Measurements from ENCODE around the gene MLLT6. TPM values are rescaled to one million over a fixed set of nuclear protein-coding genes. Genes with fewer than 3 reads are reported as not detected.

MLLT6 gene
- total and polyA plus RNA-seq, 2 of the 13 experiments (the other 11 are each of a cell fraction or from before 2014, with no cell fraction given): 50.7 to 69.5 TPM

DNA sequence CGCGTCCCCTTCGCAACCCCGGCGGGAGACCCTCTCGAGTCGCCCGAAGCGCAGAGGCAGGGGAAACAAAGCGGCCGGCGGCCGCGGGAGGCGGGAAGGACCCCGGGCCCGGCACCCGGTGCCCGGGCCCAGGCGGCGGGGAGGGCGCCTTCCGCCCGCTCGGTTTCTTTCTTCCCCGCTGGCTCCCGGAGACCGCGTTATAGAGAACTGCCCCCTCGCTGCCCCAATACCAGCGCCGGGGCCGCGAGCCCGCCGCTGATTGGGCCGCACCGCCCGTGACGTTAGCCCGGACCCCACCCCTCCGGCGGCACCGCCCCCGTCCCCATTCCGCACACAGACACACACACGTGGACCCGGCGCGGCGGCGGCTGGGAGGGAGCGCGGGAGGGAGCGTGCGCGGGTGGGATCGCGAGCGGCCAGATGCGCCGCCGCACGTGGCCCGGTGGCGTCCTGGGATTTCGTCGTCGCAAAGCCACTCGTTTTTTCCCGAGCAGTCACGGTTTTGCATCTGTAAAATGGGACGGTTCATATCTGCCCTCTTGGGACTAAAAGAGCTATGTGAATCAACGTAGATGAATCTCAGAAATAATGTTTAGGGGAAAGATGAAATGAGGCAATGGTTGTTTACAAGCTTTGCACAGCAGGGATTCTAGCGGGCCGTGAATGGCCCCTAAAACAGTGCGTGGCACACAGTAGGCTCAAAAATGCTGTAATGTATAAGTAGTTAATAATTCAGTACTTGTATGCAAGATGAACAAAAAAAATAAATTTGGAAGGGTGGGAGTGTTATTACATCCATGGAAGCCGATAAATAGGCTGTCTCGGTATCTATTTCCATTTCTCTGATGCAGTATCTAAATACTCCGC, 30.1 kb upstream of the MLLT6 start, which contains the start of gene EPOP (continued):
- TF ChIP-seq, protein P1, sequence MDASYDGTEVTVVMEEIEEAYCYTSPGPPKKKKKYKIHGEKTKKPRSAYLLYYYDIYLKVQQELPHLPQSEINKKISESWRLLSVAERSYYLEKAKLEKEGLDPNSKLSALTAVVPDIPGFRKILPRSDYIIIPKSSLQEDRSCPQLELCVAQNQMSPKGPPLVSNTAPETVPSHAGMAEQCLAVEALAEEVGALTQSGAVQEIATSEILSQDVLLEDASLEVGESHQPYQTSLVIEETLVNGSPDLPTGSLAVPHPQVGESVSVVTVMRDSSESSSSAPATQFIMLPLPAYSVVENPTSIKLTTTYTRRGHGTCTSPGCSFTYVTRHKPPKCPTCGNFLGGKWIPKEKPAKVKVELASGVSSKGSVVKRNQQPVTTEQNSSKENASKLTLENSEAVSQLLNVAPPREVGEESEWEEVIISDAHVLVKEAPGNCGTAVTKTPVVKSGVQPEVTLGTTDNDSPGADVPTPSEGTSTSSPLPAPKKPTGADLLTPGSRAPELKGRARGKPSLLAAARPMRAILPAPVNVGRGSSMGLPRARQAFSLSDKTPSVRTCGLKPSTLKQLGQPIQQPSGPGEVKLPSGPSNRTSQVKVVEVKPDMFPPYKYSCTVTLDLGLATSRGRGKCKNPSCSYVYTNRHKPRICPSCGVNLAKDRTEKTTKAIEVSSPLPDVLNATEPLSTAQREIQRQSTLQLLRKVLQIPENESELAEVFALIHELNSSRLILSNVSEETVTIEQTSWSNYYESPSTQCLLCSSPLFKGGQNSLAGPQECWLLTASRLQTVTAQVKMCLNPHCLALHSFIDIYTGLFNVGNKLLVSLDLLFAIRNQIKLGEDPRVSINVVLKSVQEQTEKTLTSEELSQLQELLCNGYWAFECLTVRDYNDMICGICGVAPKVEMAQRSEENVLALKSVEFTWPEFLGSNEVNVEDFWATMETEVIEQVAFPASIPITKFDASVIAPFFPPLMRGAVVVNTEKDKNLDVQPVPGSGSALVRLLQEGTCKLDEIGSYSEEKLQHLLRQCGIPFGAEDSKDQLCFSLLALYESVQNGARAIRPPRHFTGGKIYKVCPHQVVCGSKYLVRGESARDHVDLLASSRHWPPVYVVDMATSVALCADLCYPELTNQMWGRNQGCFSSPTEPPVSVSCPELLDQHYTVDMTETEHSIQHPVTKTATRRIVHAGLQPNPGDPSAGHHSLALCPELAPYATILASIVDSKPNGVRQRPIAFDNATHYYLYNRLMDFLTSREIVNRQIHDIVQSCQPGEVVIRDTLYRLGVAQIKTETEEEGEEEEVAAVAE (CRISPR knock-in tag; IDR thresholded peaks at IDR 0.05; ENCODE audit: borderline replicate concordance): no peak
- peak; percentile 86 for TF ChIP-seq ZNF3 (CRISPR knock-in tag; IDR thresholded peaks at IDR 0.05)
- no peak for TF ChIP-seq LRRFIP1 (CRISPR knock-in tag; conservative IDR thresholded peaks at IDR 0.05)
- peak; percentile 41; the same call in 1 of the 2 replicates for TF ChIP-seq ZNF567 (CRISPR knock-in tag; IDR thresholded peaks at IDR 0.05; ENCODE audit: borderline replicate concordance)
- TF ChIP-seq, protein P2, sequence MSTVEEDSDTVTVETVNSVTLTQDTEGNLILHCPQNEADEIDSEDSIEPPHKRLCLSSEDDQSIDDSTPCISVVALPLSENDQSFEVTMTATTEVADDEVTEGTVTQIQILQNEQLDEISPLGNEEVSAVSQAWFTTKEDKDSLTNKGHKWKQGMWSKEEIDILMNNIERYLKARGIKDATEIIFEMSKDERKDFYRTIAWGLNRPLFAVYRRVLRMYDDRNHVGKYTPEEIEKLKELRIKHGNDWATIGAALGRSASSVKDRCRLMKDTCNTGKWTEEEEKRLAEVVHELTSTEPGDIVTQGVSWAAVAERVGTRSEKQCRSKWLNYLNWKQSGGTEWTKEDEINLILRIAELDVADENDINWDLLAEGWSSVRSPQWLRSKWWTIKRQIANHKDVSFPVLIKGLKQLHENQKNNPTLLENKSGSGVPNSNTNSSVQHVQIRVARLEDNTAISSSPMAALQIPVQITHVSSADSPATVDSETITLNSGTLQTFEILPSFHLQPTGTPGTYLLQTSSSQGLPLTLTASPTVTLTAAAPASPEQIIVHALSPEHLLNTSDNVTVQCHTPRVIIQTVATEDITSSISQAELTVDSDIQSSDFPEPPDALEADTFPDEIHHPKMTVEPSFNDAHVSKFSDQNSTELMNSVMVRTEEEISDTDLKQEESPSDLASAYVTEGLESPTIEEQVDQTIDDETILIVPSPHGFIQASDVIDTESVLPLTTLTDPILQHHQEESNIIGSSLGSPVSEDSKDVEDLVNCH (CRISPR knock-in tag; IDR thresholded peaks at IDR 0.05): peak; percentile 87; the same call in 1 of the 2 replicates
- peak; percentile 94 for TF ChIP-seq ZNF232 (CRISPR knock-in tag; IDR thresholded peaks at IDR 0.05; ENCODE audit: borderline replicate concordance)
- no peak for TF ChIP-seq GPBP1L1 (CRISPR knock-in tag; IDR thresholded peaks at IDR 0.05)
- no peak for TF ChIP-seq SRSF1 (optimal IDR thresholded peaks at IDR 0.05; ENCODE audit: low read depth, low read length)
- peak; percentile 44; the same call in 1 of the 2 replicates for TF ChIP-seq POGZ (CRISPR knock-in tag; IDR thresholded peaks at IDR 0.05)
- TF ChIP-seq FOXC1 (CRISPR knock-in tag; IDR thresholded peaks at IDR 0.05; ENCODE audit: borderline replicate concordance): peak; percentile 94
- no peak for TF ChIP-seq SNAPC4 (CRISPR knock-in tag; IDR thresholded peaks at IDR 0.05)

All from HepG2 (cell line).